ENCODE data around the gene SPHKAP.
"Not testable (repeated sequence)": the region's sequence is repeated elsewhere in the genome, so short reads cannot be mapped to it uniquely, and the experiment has no call there.

SPHKAP gene

GRCh38 chr2:228092056-228092455, 89.4 kb downstream of the SPHKAP start:
- DNase-seq = no peak

GRCh38 chr2:228086561-228086960, 94.9 kb downstream of the SPHKAP start:
- DNase-seq = no peak

- DNase-seq = no peak
These were observed 96.8 kb downstream of the SPHKAP start for GRCh38 chr2:228084717-228085116.

GRCh38 chr2:228083131-228083530, 98.4 kb downstream of the SPHKAP start:
- no peak for DNase-seq

- no peak for DNase-seq
These were observed 98.9 kb downstream of the SPHKAP start for GRCh38 chr2:228082571-228082970.

GRCh38 chr2:228079194-228079593, 102.3 kb downstream of the SPHKAP start:
- DNase-seq = no peak

GRCh38 chr2:228076695-228077094, 104.8 kb downstream of the SPHKAP start:
- not testable (repeated sequence) for DNase-seq

- no peak for DNase-seq
These were observed 108.8 kb downstream of the SPHKAP start for GRCh38 chr2:228072669-228073068.

GRCh38 chr2:228067309-228067708, 114.2 kb downstream of the SPHKAP start:
- no peak for DNase-seq

- DNase-seq = no peak
These were observed 115.2 kb downstream of the SPHKAP start for GRCh38 chr2:228066126-228066798.

- DNase-seq = no peak
These were observed 115.8 kb downstream of the SPHKAP start for GRCh38 chr2:228065686-228066085.

GRCh38 chr2:228064796-228065315, 116.6 kb downstream of the SPHKAP start:
- no peak for DNase-seq

- DNase-seq = no peak
These were observed 117.5 kb downstream of the SPHKAP start for GRCh38 chr2:228064024-228064423.

- DNase-seq = no peak
These were observed 117.9 kb downstream of the SPHKAP start for GRCh38 chr2:228063558-228063957.

- no peak for DNase-seq
These were observed 121.8 kb downstream of the SPHKAP start for GRCh38 chr2:228059735-228060134.

GRCh38 chr2:228056293-228057097, 125.0 kb downstream of the SPHKAP start:
- DNase-seq = no peak

- peak; percentile 66 for DNase-seq
These were observed 132.5 kb downstream of the SPHKAP start for GRCh38 chr2:228048838-228049490.

GRCh38 chr2:228040995-228041394, 140.5 kb downstream of the SPHKAP start:
- DNase-seq = no peak

- peak; percentile 55 for DNase-seq
These were observed 141.5 kb downstream of the SPHKAP start for GRCh38 chr2:228039752-228040534.

- no peak for DNase-seq
These were observed 142.5 kb downstream of the SPHKAP start for GRCh38 chr2:228038967-228039366.

GRCh38 chr2:228037915-228038314, 143.6 kb downstream of the SPHKAP start:
- no peak for DNase-seq

- no peak for DNase-seq
These were observed 157.9 kb downstream of the SPHKAP start for GRCh38 chr2:228023619-228024018.

- no peak for DNase-seq
These were observed 163.2 kb downstream of the SPHKAP start for GRCh38 chr2:228018311-228018710.

Data from NCI-H1694 treated with DMSO at 0.1 percent for 48 hours (cell line).